Calu3 (cell line): ENCODE results near the gene C12orf75. TPM values are rescaled to one million over a fixed set of nuclear protein-coding genes. Genes with fewer than 3 reads are reported as not detected.

ENCODE experiments used
- Bru-seq: library from RNA; stranded (reverse); fragments of 400-500 nt; gene quantifications from one replicate; lab custom pipeline; 2021; lab: Mats Ljungman, UMichigan
- BruChase-seq, 2 experiments: library from RNA; stranded (reverse); fragments of 400-500 nt; gene quantifications; one replicate each; lab custom pipeline; 2021; lab: Mats Ljungman, UMichigan
- BruUV-seq: library from RNA; stranded (reverse); fragments of 400-500 nt; replicated peaks from 2 replicates; lab custom pipeline; 2021; lab: Mats Ljungman, UMichigan
- CTCF ChIA-PET: fragments of 300-600 bp; sonication (Branson Sonifier 250); formaldehyde crosslinking; loops from one replicate; lab custom pipeline; 2022; ENCODE audit warnings: antibody characterized with exemption; lab: Charles Lee
- DNase-seq: peaks from one replicate; pipeline ENCODE4 v3.0.0; 2022
- H3K27ac Mint-ChIP-seq: one replicate; pipeline ENCODE4 v1.8.0; 2022; ENCODE audit warnings: mixed read lengths; ENCODE audit not compliant: unreplicated experiment
- H3K27me3 Mint-ChIP-seq: one replicate; pipeline ENCODE4 v1.8.0; 2022; ENCODE audit warnings: mixed read lengths; ENCODE audit not compliant: unreplicated experiment
- H3K36me3 Mint-ChIP-seq: one replicate; pipeline ENCODE4 v1.8.0; 2022; ENCODE audit warnings: mild to moderate bottlenecking, moderate library complexity, mixed read lengths; ENCODE audit not compliant: insufficient read depth, unreplicated experiment
- H3K4me1 Mint-ChIP-seq: one replicate; pipeline ENCODE4 v1.8.0; 2022; ENCODE audit warnings: mild to moderate bottlenecking, low read depth, mixed read lengths; ENCODE audit not compliant: unreplicated experiment
- H3K4me3 Mint-ChIP-seq: one replicate; pipeline ENCODE4 v1.8.0; 2022; ENCODE audit warnings: mild to moderate bottlenecking, low read depth, moderate library complexity, mixed read lengths; ENCODE audit not compliant: unreplicated experiment
- H3K9me3 Mint-ChIP-seq: one replicate; pipeline ENCODE4 v1.8.0; 2022; ENCODE audit warnings: low read depth, mixed read lengths; ENCODE audit not compliant: unreplicated experiment
- CTCF ChIP-seq: fragments of 200-600 bp; IDR thresholded peaks from one replicate; pipeline ENCODE4 v1.8.0; 2022; ENCODE audit warnings: antibody characterized with exemption; ENCODE audit not compliant: unreplicated experiment
- intact Hi-C: fragments of 100-400 bp; cut with micrococcal nuclease; formaldehyde crosslinking; loops from one replicate; pipeline ENCODE4 v1.10.0; 2022; ENCODE audit not compliant: unreplicated experiment
- long read RNA-seq: library from polyadenylated mRNA; stranded (forward); transcript quantifications from one replicate; pipeline ENCODE4 v2.0.0, GENCODE V29; 2022
- total RNA-seq: library from RNA; stranded (reverse); gene quantifications from 2 replicates; pipeline ENCODE4 v1.2.3, GENCODE V29; 2022

The C12orf75 gene
- total RNA-seq = 336 and 363 TPM in 2 replicates
- percentile 88 among the genes with signal in this experiment for Bru-seq, nascent RNA
- percentile 90 among the genes with signal in this experiment for BruChase-seq, experiment 1, labeled RNA remaining after a 6-hour chase
- BruChase-seq, experiment 2, labeled RNA remaining after a 2-hour chase = percentile 93 among the genes with signal in this experiment
- long read RNA-seq, transcript C12orf75-208 (5 exons, 1,329 nt) = minor isoform, 54 of 797 reads
- long read RNA-seq, transcript C12orf75-206 (6 exons, 291 nt) = minor isoform, 12 of 797 reads
- long read RNA-seq, transcript C12orf75-201 (6 exons, 1,366 nt) = major isoform, 683 of 797 reads
- long read RNA-seq, partial matches to known transcripts = 7 of 797 reads
- long read RNA-seq, other reads (novel, unspliced or antisense) = 41 of 797 reads

DNA sequence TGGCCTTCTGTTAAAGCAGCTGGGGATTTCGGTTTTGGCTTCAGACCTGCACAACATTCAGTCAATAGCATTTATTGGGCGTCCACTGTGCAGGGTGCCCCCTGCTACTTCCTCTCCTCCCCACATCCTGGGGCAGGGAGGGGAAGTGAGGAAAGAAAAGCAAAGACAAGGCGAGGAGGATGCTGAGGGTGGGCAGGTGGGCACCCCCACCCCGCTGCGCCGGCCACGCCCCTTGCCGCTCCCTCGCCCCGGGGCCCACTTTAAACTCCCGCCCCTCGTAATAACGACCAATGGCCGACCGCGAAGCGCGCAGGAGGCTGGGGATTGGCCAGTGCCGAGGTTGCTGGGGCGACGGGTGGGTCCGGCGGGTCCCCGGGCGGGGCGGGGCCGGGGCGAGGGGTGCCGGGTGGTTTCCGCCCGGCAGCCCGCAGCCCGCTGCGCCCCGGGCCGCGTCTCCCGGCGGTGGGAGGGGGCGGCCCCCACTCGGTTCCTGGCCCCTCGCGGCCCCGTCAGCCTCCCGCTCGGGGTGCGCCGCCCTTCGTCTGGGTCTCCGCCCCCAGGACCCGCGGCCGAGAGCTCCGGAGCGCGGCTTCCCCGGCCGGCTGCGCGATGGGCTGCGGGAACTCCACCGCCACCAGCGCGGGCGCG lies at the start of gene C12orf75:
C12orf75 (plus strand) TSS at position 409 of the 648 bp plus-strand sequence; CDS start at position 610, 201 bp downstream.
- Mint-ChIP-seq H3K27ac (peak within 1 kb of the TSS; percentile 92), H3K9me3 (no peaks in the 10 kb centered on the region), H3K4me3 (peak within 1 kb of the TSS; percentile 78), H3K36me3 (peaks cover 40% of the 10 kb centered on the region), H3K4me1 (peaks cover 74% of the 10 kb centered on the region), H3K27me3 (no peaks in the 10 kb centered on the region)
- intact Hi-C loops = loop anchor here (5.0 kb wide), 2 partner anchors 37 to 52 kb away; no protein-coding TSS in a partner anchor
- peak; percentile 95 for DNase-seq
- no peak for TF ChIP-seq CTCF
- no TSS peak for BruUV-seq
- CTCF ChIA-PET = interaction anchor here (0.7 to 3.0 kb wide), 6 partner anchors 10 to 840 kb away, joined by 3 to 11 read pairs (median 4); partner anchors contain the start of gene APPL2

GRCh38 chr12:105280966-105281693 lies 49.4 kb upstream of the C12orf75 start:
- Mint-ChIP-seq H3K4me1 (peaks cover 47% of the 10 kb centered on the region), H3K9me3 (peaks cover 11% of the 10 kb centered on the region), H3K36me3 (no peaks in the 10 kb centered on the region), H3K4me3 (peak overlapping the region; percentile 38), H3K27me3 (no peaks in the 10 kb centered on the region), H3K27ac (peak overlapping the region; percentile 81)
- peak; percentile 63 for DNase-seq
- no peak for TF ChIP-seq CTCF
- intact Hi-C loops = loop anchor here (1.0 to 2.0 kb wide), 3 partner anchors 38 to 102 kb away; no protein-coding TSS in a partner anchor
- CTCF ChIA-PET = no interaction called here
- BruUV-seq = no TSS peak

DNA sequence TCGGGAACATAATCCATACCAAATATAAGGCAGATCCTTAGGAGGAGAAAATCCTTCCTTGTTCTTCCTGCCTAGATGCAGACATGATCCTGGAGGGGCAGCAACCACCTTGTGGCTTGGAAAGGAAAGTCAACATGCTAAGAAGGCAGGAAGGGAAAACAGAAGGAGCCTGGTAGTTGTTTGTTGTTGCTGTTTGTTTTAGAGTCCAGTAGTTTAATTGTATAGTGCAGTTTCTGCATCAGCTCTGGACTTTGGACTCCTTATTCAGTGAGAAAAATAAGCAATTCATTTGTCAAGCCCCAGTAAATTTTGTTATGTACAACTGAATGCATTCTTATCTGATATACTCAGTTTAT lies 48.8 kb upstream of the C12orf75 start:
- no TSS peak for BruUV-seq
- peak; percentile 54 for DNase-seq
- no peak for TF ChIP-seq CTCF
- Mint-ChIP-seq H3K4me3 (peak overlapping the region; percentile 38), H3K9me3 (peaks cover 12% of the 10 kb centered on the region), H3K4me1 (peaks cover 47% of the 10 kb centered on the region), H3K36me3 (no peaks in the 10 kb centered on the region), H3K27ac (peak overlapping the region; percentile 81), H3K27me3 (no peaks in the 10 kb centered on the region)
- intact Hi-C loops = loop anchor here (1.0 to 2.0 kb wide), 3 partner anchors 37 to 102 kb away; no protein-coding TSS in a partner anchor
- CTCF ChIA-PET = no interaction called here

GRCh38 chr12:105285378-105285777 lies 45.1 kb upstream of the C12orf75 start:
- H3K4me3 Mint-ChIP-seq = no peak overlapping the region
- no peak for TF ChIP-seq CTCF
- no peaks in the 10 kb centered on the region for H3K27me3 Mint-ChIP-seq
- DNase-seq = no peak
- H3K9me3 Mint-ChIP-seq = peaks cover 12% of the 10 kb centered on the region
- no peak overlapping the region for H3K27ac Mint-ChIP-seq
- intact Hi-C loops = no loop called here
- H3K36me3 Mint-ChIP-seq = no peaks in the 10 kb centered on the region
- H3K4me1 Mint-ChIP-seq = peaks cover 16% of the 10 kb centered on the region
- no TSS peak for BruUV-seq
- CTCF ChIA-PET = no interaction called here
